Measurements from ENCODE around the gene PHF23.
A peak's percentile ranks its signal among the peaks of the same experiment; 100 is the strongest.

PHF23 gene

GRCh38 chr17:7219812-7220592 lies 19.3 kb downstream of the PHF23 start, which contains the start of the genes ACADVL and DLG4:
Gene ACADVL, plus strand, starts transcription at chr17:7219938. Its CDS starts 47 bp downstream, at chr17:7219985.
Gene DLG4, minus strand, starts transcription at chr17:7219836.
- peak; percentile 83 for DNase-seq (ENCODE audit: low read depth)

- DNase-seq (ENCODE audit: low read depth) = no peak
Observed at GRCh38 chr17:7219229-7219811, 19.9 kb downstream of the PHF23 start.

- no peak for DNase-seq (ENCODE audit: low read depth)
Observed at GRCh38 chr17:7218758-7219157, 20.5 kb downstream of the PHF23 start.

- DNase-seq (ENCODE audit: low read depth) = no peak
Observed at GRCh38 chr17:7218166-7218565, 21.1 kb downstream of the PHF23 start.

GRCh38 chr17:7217113-7217987 lies 21.9 kb downstream of the PHF23 start:
- DNase-seq (ENCODE audit: low read depth) = no peak

DNA sequence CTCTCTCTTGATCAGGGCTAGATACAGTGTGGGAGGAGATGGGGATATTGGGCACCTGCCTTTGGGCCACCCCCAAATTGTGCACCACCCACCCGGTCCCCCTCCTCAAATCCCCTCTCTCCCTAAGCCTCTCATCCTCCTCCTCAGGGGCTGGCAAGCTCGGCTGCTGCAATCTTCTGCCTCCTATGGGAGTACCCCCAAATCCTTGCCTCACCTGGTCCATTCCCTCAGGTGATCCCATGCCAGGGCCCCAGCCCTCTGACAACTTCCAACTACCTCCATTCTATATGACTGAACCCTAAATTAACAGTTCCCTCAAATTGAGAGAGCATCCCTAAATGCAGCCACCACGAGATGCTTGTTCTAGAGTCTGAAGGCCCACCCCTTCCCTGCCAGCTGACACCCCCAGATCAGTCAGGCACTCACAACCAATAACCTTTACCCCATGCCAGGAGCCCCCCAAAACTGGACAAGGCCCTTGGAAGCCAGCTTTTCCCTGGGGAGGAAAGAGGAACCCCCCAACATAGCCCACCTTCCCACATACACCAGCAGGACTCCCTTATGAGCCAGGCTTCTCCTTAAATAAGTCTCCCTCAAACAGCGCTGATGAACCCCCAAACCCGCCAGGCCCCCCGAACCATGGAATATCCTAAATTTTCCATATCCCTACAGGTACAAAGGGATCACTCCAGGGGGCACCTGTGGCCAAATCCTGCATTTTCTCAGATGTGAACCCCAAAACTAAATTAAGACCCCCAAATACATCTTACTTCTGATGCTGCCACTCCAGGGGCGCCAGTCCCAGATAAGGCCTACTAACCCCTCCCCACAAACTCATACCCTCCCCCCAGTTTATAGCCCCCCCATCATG lies 22.8 kb downstream of the PHF23 start:
- no peak for DNase-seq (ENCODE audit: low read depth)

GRCh38 chr17:7215652-7216180 lies 23.5 kb downstream of the PHF23 start:
- DNase-seq (ENCODE audit: low read depth) = no peak

GRCh38 chr17:7215136-7215638 lies 24.1 kb downstream of the PHF23 start:
- DNase-seq (ENCODE audit: low read depth) = no peak

DNA sequence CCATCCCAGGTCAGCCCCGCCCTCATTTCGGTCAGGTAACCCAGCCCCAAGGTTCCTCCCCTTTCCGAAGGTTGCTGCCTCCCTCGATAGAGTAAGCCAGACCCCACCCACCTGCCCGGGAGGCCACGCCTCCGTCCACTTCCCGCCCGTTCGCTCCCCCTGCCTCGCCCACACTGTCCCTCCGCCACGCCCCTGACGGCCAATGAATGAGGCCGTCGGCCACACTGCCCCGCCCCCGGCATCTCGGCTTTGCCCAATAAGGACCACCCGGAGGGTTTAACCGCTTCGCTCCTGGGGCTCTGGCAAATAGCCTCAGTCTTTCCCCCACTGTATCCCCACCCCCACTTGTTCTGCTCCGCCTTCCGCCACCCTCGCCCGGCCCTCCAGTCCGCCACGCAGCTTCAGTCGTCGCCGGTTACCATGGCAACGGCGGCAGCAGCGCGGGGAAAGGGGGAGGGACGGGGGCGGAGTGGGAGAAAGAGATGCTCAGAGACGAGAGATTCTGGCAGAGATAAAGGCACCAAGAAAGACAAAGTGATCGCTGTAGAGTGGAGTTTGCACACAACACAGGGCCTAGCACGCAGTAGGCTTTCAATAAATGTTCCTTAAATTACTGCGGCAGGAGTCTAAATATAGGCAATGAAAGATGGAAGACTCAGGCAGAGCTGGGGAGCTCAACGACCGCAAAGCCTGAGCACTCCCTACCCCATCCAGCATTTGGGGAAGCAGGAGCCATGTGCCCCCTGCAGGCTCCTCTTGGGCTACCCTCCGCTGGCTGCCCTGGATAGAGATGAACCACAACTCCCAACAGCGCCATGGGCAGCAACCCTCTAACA lies 24.7 kb downstream of the PHF23 start:
- DNase-seq (ENCODE audit: low read depth) = peak; percentile 100

GRCh38 chr17:7213895-7214299 lies 25.4 kb downstream of the PHF23 start:
- no peak for DNase-seq (ENCODE audit: low read depth)

DNA sequence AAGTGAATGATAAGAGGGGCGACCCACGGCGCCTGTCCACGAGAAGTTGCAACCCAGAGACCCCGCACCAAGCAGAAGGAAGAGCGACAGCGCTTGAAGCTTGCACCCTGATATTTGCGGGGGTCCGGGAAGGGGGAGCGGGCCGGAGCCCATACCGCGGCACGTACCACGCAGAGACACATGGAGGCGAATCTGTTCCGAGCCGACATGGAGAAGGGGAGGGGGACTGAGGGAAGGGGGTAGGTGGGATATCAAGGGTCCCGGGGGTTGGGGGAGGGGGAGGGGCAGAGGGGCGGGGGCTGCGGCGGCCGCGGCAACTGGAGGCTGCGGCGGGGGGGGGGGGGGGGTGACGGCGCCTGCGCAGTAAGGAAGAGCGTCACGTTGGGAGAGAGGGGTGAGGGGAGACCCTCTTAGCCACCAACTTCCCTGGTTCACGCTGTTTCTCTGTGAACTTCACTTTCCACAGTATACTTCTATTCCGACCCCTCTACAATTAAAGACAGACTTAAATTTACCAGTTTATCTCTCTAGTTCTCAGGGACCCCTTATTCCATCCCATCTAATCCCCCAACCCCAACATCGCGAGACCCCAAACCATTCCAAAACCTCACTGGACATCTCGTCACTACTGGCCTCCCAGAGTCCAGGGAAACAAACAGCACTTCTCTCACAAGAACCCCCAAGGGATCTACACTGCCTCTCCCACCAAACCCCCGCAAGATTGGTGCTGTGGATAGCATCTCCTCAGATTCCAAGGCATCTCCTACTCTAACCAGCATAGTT lies 27.6 kb downstream of the PHF23 start:
- DNase-seq (ENCODE audit: low read depth) = no peak

GRCh38 chr17:7208754-7209460 lies 30.4 kb downstream of the PHF23 start:
- no peak for DNase-seq (ENCODE audit: low read depth)

DNA sequence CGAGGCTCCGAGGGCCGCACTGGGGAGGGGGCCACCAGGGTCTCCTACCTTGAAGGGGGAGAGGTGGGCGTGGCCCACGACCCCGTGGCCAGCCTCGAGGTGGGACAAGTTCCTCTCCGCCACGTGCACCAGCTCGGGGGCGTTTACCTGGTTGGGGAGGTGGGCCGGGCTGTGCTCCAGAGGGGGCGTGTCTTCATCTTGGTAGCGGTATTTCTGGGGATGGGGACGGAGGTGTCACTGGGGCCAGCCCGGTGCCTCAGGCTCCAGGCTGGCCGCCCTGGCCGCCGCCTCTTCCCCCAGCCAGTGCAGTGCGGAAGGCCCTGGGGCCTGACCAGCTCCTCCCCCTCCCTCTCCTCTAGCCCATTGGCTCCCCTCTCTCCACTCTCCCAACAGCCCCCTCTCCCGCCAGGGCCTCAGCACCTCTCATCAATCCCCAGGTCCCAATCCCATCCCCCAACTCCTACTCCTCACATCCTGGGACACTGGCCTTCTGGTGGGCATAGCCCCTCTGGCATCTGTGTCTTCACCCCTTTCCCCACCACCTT lies 31.2 kb downstream of the PHF23 start:
- no peak for DNase-seq (ENCODE audit: low read depth)

DNA sequence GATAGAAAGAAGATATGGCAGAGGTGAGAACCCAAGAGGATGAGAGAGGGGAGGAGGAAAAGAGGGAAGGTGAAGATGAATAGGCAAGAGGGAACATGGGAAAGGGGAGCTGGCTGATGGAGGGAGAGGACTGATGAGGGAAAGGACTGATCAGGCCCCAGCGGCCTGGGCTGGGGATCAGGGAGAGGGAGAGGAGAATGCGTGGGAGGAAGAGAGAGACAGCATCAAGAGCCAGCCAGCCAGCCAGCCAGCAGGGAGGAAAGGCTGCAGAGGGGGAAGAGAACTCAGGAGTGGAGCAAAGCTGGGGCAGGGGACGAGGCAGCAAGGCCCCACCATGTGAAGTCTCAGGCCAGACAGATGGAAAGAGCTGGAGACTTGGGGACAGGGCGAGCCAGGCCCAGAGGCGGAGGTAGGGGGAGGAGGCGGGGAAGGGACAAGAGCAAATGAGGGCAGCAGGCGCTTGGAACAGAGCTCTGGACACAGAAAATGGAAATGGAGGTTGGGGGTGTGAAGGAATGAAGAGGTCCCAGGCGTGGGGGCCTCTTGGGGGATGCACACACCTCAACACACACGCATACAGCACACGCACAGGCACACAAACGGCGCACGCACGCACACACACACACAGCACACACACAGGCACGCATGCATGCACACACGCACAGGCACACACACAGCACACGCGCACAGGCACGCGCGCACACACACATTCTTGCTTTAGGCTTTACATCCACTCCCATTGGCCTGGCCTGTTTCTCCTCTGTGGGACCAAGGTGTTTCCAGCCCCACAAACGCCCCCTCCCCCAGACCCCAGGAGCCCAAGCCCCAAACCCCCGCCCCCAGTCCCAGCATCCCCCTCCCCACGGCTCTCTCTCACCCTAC lies 31.9 kb downstream of the PHF23 start:
- DNase-seq (ENCODE audit: low read depth) = no peak

- DNase-seq (ENCODE audit: low read depth) = no peak
Observed at GRCh38 chr17:7205561-7205960, 33.7 kb downstream of the PHF23 start.

DNA sequence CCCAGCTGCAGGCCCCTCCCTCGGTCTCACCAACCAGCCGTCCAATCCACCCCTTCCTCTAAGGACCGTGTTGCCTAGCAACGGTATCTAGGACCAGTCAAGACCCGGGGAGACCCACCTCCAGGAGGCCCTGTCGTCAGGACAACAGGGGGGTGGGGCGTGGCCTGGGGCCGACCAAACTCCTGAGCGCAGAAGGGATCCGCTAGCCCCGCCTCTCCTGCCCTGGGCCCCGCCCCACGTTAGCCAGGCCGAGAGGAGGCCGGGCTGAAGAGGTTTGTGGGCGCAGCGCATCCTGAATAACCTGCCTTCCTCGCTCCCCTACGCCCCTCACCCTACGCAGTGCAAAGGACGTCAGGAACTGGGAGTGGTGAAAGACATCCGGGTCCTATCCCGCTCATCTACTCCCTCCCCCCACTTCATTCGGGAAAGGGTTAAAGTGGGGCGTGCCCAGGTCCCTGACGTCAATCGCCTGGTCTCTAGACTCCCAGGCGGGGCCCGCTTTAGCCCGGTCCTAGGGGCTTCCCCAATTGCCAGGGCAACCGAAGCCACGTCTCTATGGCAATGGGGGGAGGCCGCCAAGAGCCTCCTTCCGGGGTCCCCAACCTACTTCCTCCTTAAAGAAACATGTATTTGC lies 34.3 kb downstream of the PHF23 start:
- DNase-seq (ENCODE audit: low read depth) = peak; percentile 89

DNA sequence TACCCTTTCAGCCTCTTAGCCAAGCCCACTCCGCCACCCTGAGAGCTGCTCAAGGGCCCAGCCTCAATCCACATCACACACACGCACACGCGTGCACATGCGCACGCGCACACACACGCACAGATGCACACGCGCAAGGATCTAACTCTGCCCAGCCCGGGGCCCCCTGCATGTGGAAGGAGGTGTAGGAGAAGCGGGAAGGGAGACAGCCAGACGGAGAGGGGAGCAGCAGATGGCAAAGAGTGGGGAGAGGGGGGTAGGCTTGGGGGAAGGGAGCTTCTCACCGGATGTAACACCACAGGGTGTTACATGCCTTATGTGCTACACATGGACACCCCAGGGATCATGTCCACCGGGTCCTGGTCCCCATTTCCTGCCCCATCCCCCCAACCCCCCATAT lies 34.9 kb downstream of the PHF23 start:
- no peak for DNase-seq (ENCODE audit: low read depth)
